ENCODE results near the gene PJVK. TPM values are rescaled to one million over a fixed set of nuclear protein-coding genes. Genes with fewer than 3 reads are reported as not detected.

The PJVK gene
- total and polyA plus RNA-seq, 2 of the 13 experiments (the other 11 are each of a cell fraction or from before 2014, with no cell fraction given): 1.2 to 2.6 TPM

DNA sequence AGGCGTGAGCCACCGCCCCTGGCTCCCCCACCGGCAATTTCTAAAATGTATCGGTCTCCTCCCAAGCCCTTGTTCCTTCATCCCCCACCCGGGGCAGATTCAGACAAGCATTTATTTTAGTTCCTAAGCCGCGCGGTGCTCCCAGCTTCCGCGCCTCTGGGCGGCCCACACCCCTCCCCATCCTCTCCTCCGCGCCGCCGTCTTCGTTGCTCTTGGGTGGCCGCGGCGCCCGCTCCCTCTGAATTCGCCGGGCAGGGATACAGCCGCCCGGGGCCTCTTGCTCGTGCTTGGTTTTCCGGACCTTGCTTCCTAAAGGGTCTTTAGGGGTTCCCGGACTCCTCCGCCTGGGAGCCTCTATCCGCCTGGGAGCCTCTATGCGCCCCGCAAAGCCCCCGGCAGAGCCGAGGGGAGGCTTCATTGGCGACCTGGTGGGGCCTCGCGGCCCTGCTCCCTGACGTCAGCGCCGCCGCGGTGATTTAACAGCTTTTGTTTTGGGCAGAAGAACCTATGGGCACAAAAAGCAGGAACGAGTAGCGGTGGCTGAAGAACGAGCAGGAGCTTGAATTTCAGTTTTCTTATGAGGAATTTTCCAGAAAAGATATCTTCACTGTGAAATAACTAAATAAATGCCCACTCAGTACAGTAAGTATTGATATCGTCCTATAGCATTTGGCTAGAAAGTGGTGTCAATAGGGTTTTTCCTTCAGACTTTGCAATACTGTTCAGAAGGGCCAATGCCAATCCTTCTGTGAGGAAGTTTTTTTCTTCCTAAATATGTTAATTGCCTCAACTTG is 37.5 kb upstream of the PJVK start (continued):
- TF ChIP-seq, protein P1, sequence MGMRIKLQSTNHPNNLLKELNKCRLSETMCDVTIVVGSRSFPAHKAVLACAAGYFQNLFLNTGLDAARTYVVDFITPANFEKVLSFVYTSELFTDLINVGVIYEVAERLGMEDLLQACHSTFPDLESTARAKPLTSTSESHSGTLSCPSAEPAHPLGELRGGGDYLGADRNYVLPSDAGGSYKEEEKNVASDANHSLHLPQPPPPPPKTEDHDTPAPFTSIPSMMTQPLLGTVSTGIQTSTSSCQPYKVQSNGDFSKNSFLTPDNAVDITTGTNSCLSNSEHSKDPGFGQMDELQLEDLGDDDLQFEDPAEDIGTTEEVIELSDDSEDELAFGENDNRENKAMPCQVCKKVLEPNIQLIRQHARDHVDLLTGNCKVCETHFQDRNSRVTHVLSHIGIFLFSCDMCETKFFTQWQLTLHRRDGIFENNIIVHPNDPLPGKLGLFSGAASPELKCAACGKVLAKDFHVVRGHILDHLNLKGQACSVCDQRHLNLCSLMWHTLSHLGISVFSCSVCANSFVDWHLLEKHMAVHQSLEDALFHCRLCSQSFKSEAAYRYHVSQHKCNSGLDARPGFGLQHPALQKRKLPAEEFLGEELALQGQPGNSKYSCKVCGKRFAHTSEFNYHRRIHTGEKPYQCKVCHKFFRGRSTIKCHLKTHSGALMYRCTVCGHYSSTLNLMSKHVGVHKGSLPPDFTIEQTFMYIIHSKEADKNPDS (CRISPR knock-in tag; IDR thresholded peaks at IDR 0.05): no peak
- TF ChIP-seq, protein P2, sequence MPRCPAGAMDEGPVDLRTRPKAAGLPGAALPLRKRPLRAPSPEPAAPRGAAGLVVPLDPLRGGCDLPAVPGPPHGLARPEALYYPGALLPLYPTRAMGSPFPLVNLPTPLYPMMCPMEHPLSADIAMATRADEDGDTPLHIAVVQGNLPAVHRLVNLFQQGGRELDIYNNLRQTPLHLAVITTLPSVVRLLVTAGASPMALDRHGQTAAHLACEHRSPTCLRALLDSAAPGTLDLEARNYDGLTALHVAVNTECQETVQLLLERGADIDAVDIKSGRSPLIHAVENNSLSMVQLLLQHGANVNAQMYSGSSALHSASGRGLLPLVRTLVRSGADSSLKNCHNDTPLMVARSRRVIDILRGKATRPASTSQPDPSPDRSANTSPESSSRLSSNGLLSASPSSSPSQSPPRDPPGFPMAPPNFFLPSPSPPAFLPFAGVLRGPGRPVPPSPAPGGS (CRISPR knock-in tag; IDR thresholded peaks at IDR 0.05): no peak
- TF ChIP-seq DMTF1 (CRISPR knock-in tag; IDR thresholded peaks at IDR 0.05) (no peak), ZNF232 (CRISPR knock-in tag; IDR thresholded peaks at IDR 0.05; ENCODE audit: borderline replicate concordance) (no peak), ZNF572 (CRISPR knock-in tag; IDR thresholded peaks at IDR 0.05) (0 out of 2 replicates have a peak, but pooled peaks have one; percentile 64), GLI4 (CRISPR knock-in tag; IDR thresholded peaks at IDR 0.05; ENCODE audit: borderline replicate concordance) (peak; percentile 55; the same call in 1 of the 2 replicates), NFYB (CRISPR knock-in tag; IDR thresholded peaks at IDR 0.05) (no peak), TMF1 (CRISPR knock-in tag; IDR thresholded peaks at IDR 0.05; ENCODE audit: low read depth) (no peak), MAFK (conservative IDR thresholded peaks at IDR 0.05 in 1 of 2, IDR thresholded peaks at IDR 0.05 in 1 of 2; ENCODE audit: low read length in 2 of 2) (no peak), MZF1 (CRISPR knock-in tag; IDR thresholded peaks at IDR 0.05; ENCODE audit: borderline replicate concordance) (no peak), ETS1 (CRISPR knock-in tag; IDR thresholded peaks at IDR 0.05) (no peak), ZSCAN29 (CRISPR knock-in tag; conservative IDR thresholded peaks at IDR 0.05) (no peak), TBX3 (IDR thresholded peaks at IDR 0.05; ENCODE audit: borderline replicate concordance) (no peak), SMYD3 (CRISPR knock-in tag; IDR thresholded peaks at IDR 0.05) (0 out of 2 replicates have a peak, but pooled peaks have one; percentile 27), IKZF4 (CRISPR knock-in tag; IDR thresholded peaks at IDR 0.05; ENCODE audit: borderline replicate concordance, low read depth, not compliant biosample characterization) (no peak), ZNF460 (CRISPR knock-in tag; IDR thresholded peaks at IDR 0.05; ENCODE audit: borderline replicate concordance) (no peak), GFI1 (CRISPR knock-in tag; IDR thresholded peaks at IDR 0.05; ENCODE audit: borderline replicate concordance) (no peak; the same call in 1 of the 2 replicates), NFIC (IDR thresholded peaks at IDR 0.05; ENCODE audit: low read length) (no peak), ZNF720 (CRISPR knock-in tag; IDR thresholded peaks at IDR 0.05) (no peak), SMARCC2 (IDR thresholded peaks at IDR 0.05) (no peak)
- TF ChIP-seq, protein P3, sequence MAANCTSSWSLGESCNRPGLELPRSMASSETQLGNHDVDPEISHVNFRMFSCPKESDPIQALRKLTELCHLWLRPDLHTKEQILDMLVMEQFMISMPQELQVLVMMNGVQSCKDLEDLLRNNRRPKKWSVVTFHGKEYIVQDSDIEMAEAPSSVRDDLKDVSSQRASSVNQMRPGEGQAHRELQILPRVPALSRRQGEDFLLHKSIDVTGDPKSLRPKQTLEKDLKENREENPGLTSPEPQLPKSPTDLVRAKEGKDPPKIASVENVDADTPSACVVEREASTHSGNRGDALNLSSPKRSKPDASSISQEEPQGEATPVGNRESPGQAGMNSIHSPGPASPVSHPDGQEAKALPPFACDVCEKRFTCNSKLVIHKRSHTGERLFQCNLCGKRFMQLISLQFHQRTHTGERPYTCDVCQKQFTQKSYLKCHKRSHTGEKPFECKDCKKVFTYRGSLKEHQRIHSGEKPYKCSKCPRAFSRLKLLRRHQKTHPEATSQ (CRISPR knock-in tag; IDR thresholded peaks at IDR 0.05; ENCODE audit: borderline replicate concordance): no peak
